DOHH2 (cell line): ENCODE data around the gene TAPBP.

Experiments
- H3F3A ChIP-seq: fragments of 200-600 bp; sonication (generic), shearing (Covaris generic); 2 replicates; pipeline ENCODE4 v1.6.0; 2016; ENCODE audit warnings: antibody characterized with exemption, mild to moderate bottlenecking; ENCODE audit not compliant: control insufficient read depth, insufficient read depth
- H3K27ac ChIP-seq: fragments of 200-600 bp; sonication (generic); 2 replicates; pipeline ENCODE4 v1.5.1; 2014; ENCODE audit warnings: low read depth, mild to moderate bottlenecking, low read length, moderate library complexity
- H3K27me3 ChIP-seq: fragments of 200-600 bp; sonication (generic); 2 replicates; pipeline ENCODE4 v1.6.1; 2014; ENCODE audit warnings: mild to moderate bottlenecking, low read length, mixed read lengths; ENCODE audit not compliant: control insufficient read depth
- H3K36me3 ChIP-seq: fragments of 200-600 bp; sonication (generic); 2 replicates; pipeline ENCODE4 v1.6.1; 2014; ENCODE audit warnings: mild to moderate bottlenecking, low read length, moderate library complexity, mixed read lengths; ENCODE audit not compliant: control insufficient read depth
- H3K4me1 ChIP-seq: fragments of 200-600 bp; sonication (generic); 2 replicates; pipeline ENCODE4 v1.6.1; 2014; ENCODE audit warnings: mild to moderate bottlenecking, low read length, mixed read lengths; ENCODE audit not compliant: control insufficient read depth
- H3K4me2 ChIP-seq: fragments of 200-600 bp; sonication (generic); 2 replicates; pipeline ENCODE4 v1.6.0; 2014; ENCODE audit warnings: mild to moderate bottlenecking, low read length, moderate library complexity
- H3K4me3 ChIP-seq: fragments of 200-600 bp; sonication (generic); 2 replicates; pipeline ENCODE4 v1.5.1; 2014; ENCODE audit warnings: mild to moderate bottlenecking, low read length, mixed read lengths
- H3K79me2 ChIP-seq: fragments of 200-600 bp; sonication (generic); 2 replicates; pipeline ENCODE4 v1.6.1; 2014; ENCODE audit warnings: mild to moderate bottlenecking, low read length, mixed read lengths; ENCODE audit not compliant: control insufficient read depth
- H3K9me2 ChIP-seq: fragments of 200-600 bp; sonication (generic); replicated peaks from 2 replicates; pipeline ENCODE4 v1.6.1; 2014; ENCODE audit warnings: mild to moderate bottlenecking, low read length, mixed read lengths; ENCODE audit not compliant: control insufficient read depth
- H3K9me3 ChIP-seq: fragments of 200-600 bp; sonication (generic); 2 replicates; pipeline ENCODE4 v1.6.1; 2014; ENCODE audit warnings: antibody characterized with exemption, low read length, mixed read lengths; ENCODE audit not compliant: control insufficient read depth, insufficient read depth
- H4K20me1 ChIP-seq: fragments of 200-600 bp; sonication (generic); 2 replicates; pipeline ENCODE4 v1.6.0; 2014; ENCODE audit warnings: low read depth, mild to moderate bottlenecking, antibody characterized with exemption, low read length, moderate library complexity; ENCODE audit not compliant: control insufficient read depth, insufficient read depth
- CTCF ChIP-seq: fragments of 200-600 bp; sonication (generic); IDR thresholded peaks from one replicate; pipeline ENCODE4 v1.5.1; 2014; ENCODE audit warnings: antibody characterized with exemption, mild to moderate bottlenecking, low read depth, low read length; ENCODE audit not compliant: poor library complexity, severe bottlenecking
- EZH2phosphoT487 ChIP-seq: fragments of 200-600 bp; sonication (generic); IDR thresholded peaks from 2 replicates; pipeline ENCODE4 v1.6.1; 2017; ENCODE audit warnings: borderline replicate concordance, mild to moderate bottlenecking, antibody characterized with exemption, low read length, moderate library complexity, mixed read lengths

The TAPBP gene

DNA sequence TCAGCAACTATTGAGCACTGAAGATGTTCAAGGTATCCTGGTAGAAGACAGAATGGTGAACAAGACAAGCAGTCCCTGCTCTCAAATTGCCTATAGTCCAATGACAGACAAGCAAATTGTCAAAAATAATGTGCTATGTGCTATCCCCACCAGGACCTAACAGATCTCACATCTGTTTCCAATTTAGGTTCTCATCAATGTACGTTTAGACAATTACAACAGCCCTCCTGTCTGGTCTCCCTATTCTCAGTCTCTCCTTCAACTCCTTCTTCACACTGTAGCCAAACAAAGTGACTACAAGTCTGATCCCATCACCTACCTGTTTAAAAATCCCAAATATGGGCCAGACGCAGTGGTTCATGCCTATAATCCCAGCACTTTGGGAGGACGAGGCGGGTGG lies 7.5 kb downstream of the TAPBP start:
- H3K9me2 ChIP-seq: no peaks in the 10 kb centered on the region
- TF ChIP-seq CTCF: no peak
- TF ChIP-seq EZH2phosphoT487: no peak
- peaks cover 11% of the 10 kb centered on the region for H3K4me1 ChIP-seq
- no peak overlapping the region for H3K4me3 ChIP-seq
- peaks cover 65% of the 10 kb centered on the region for H3K79me2 ChIP-seq
- peaks cover 70% of the 10 kb centered on the region for H3K36me3 ChIP-seq
- peak overlapping the region; percentile 15; the same call in 1 of the 2 replicates for H3K4me2 ChIP-seq
- H3F3A ChIP-seq: peaks cover 9% of the 10 kb centered on the region
- H4K20me1 ChIP-seq: no peaks in the 10 kb centered on the region
- H3K27ac ChIP-seq: no peak overlapping the region
- no peaks in the 10 kb centered on the region for H3K9me3 ChIP-seq
- H3K27me3 ChIP-seq: no peaks in the 10 kb centered on the region

DNA sequence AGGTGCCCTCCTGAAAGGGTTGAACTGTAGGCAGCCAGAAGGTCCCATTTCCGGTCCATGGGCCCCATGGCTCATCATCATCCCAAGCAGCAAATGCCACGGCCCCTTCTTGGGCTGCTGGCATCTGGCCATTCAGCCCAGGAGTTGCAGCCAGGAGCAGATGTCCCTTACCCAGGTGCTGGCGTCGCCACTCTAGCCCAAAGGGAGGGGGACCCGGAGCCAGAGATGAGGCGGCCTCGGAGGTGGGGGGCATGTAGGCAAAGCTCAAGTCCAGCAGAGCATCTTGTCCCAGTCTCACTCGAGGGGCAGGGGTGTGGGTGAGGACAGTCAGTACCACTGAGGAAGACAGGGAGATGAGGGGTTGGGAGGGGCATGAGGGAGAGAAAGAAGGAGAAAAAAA lies 8.8 kb downstream of the TAPBP start:
- TF ChIP-seq CTCF: no peak
- no peak for TF ChIP-seq EZH2phosphoT487

DNA sequence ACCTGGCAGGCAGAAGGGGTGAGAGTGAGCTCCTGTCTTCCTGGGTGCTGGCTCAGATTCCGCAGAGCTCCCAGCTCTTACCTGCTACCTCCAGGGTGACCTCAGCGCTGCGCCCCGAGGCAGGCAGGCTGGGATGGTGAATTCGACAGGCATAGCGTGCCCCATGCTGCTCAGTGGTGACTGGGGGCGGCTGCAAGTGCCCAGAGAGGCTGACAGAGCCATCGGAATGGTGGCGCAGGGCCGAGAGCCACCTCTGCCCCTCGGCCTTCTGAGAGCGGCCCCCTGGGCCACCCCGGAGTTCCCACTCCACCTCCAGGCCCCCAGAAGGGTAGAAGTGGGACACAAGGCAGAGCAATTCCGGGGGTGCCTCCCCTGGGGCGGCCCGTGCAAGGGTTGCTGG lies 9.7 kb downstream of the TAPBP start:
- peaks cover 19% of the 10 kb centered on the region for H3F3A ChIP-seq
- no peak overlapping the region for H3K4me3 ChIP-seq
- peaks cover 63% of the 10 kb centered on the region for H3K79me2 ChIP-seq
- no peaks in the 10 kb centered on the region for H3K27me3 ChIP-seq
- peaks cover 72% of the 10 kb centered on the region for H3K36me3 ChIP-seq
- H3K4me1 ChIP-seq: peaks cover 23% of the 10 kb centered on the region
- no peak overlapping the region for H3K4me2 ChIP-seq
- H4K20me1 ChIP-seq: no peaks in the 10 kb centered on the region
- TF ChIP-seq CTCF: no peak
- no peak for TF ChIP-seq EZH2phosphoT487
- no peak overlapping the region for H3K27ac ChIP-seq
- H3K9me2 ChIP-seq: no peaks in the 10 kb centered on the region
- H3K9me3 ChIP-seq: no peaks in the 10 kb centered on the region

More for the DNA sequence above, 8.8 kb downstream of the TAPBP start:
- Histone ChIP-seq H3K4me3 (no peak overlapping the region), H3K4me1 (peaks cover 19% of the 10 kb centered on the region), H3K27me3 (no peaks in the 10 kb centered on the region), H3K36me3 (peaks cover 72% of the 10 kb centered on the region), H3K9me3 (no peaks in the 10 kb centered on the region), H3F3A (peaks cover 13% of the 10 kb centered on the region), H3K27ac (no peak overlapping the region), H3K4me2 (no peak overlapping the region), H3K79me2 (peaks cover 65% of the 10 kb centered on the region), H4K20me1 (no peaks in the 10 kb centered on the region), H3K9me2 (no peaks in the 10 kb centered on the region)
